HepG2 (cell line): ENCODE results near the gene ADARB2. TPM values are rescaled to one million over a fixed set of nuclear protein-coding genes. Genes with fewer than 3 reads are reported as not detected.
A peak's percentile ranks its signal among the peaks of the same experiment; 100 is the strongest.

Experiments used
- ATAC-seq: fragments of 200-7000 bp; cut with Tn5 transposase; 3 replicates; pipeline ENCODE4 v1.9.1; 2020; ENCODE audit warnings: mild to moderate bottlenecking, moderate library complexity
- BruUV-seq: library from RNA; stranded (reverse); fragments of 400-500 nt; replicated peaks from 2 replicates; lab custom pipeline; 2021; lab: Mats Ljungman, UMichigan
- CTCF ChIA-PET: fragments of 300-600 bp; formaldehyde crosslinking; extraction: SDS; loops from one replicate; lab custom pipeline; 2021; ENCODE audit warnings: low total read pairs, inconsistent platforms, low intra/inter-chr PET ratio; lab: Yijun Ruan, JAX
- POLR2A ChIA-PET: fragments of 350-600 bp; sonication (Branson Sonifier 250); formaldehyde crosslinking; loops from one replicate; lab custom pipeline; 2020; ENCODE audit warnings: antibody characterized with exemption, inconsistent platforms; lab: Yijun Ruan, JAX
- DNase-seq: peaks from one replicate; pipeline ENCODE4 v3.0.0-alpha.2; 2015; ENCODE audit warnings: low spot score
- FAIRE-seq: peaks from 3 replicates; lab custom pipeline; 2011; peaks lifted over from hg19 to GRCh38; lab: Jason Lieb, UNC
- H2AFZ ChIP-seq: one replicate; pipeline ENCODE4 v1.6.1; 2011; ENCODE audit warnings: low read length, inconsistent platforms
- H3K27ac ChIP-seq: fragments of 300-600 bp; 3 replicates; pipeline ENCODE4 v1.8.0; 2011; ENCODE audit warnings: mixed run types, mild to moderate bottlenecking, mixed read lengths, low read length, inconsistent platforms; ENCODE audit not compliant: insufficient read depth; ENCODE audit errors: extremely low read length
- H3K27me3 ChIP-seq, 2 experiments: fragments of 200-600 bp in 1 of 2; 2 replicates in 1 of 2; 3 replicates in 1 of 2; pipeline versions ENCODE4 v1.6.0 to v1.8.0; 2011; ENCODE audit warnings: low read length in 2 of 2, mild to moderate bottlenecking in 2 of 2, moderate library complexity in 2 of 2, inconsistent platforms in 1 of 2; ENCODE audit not compliant: insufficient read depth in 2 of 2, control insufficient read depth in 1 of 2
- H3K36me3 ChIP-seq, 2 experiments: fragments of 200-600 bp in 1 of 2; replicated peaks in 1 of 2; 2 replicates in 1 of 2; 3 replicates in 1 of 2; pipeline versions ENCODE4 v1.5.1 to v1.8.0; 2011; ENCODE audit warnings: low read length in 2 of 2, inconsistent platforms in 1 of 2; ENCODE audit not compliant: insufficient read depth in 2 of 2, control insufficient read depth in 1 of 2
- H3K4me1 ChIP-seq: 2 replicates; pipeline ENCODE4 v1.5.1; 2012; ENCODE audit warnings: low read length, inconsistent platforms; ENCODE audit not compliant: insufficient read depth
- H3K4me2 ChIP-seq: 2 replicates; pipeline ENCODE4 v1.6.0; 2011; ENCODE audit warnings: low read depth, low read length, inconsistent platforms
- H3K4me3 ChIP-seq, 3 experiments: fragments of 200-600 bp in 1 of 3; sonication (generic), shearing (Covaris generic) in 1 of 3; replicated peaks in 1 of 3; 2 replicates each; pipeline ENCODE4 v1.5.1; 2011 to 2016; ENCODE audit warnings: low read length in 3 of 3, inconsistent platforms in 2 of 3, low read depth in 2 of 3, mild to moderate bottlenecking in 2 of 3, control low read depth in 1 of 3, mixed read lengths in 1 of 3; ENCODE audit not compliant: insufficient read depth in 1 of 3
- H3K79me2 ChIP-seq: one replicate; pipeline ENCODE4 v1.6.1; 2011; ENCODE audit warnings: low read length, inconsistent platforms; ENCODE audit not compliant: insufficient read depth
- H3K9ac ChIP-seq: 2 replicates; pipeline ENCODE4 v1.6.0; 2011; ENCODE audit warnings: mild to moderate bottlenecking, low read depth, low read length, inconsistent platforms; ENCODE audit not compliant: insufficient read depth
- H3K9me3 ChIP-seq: 2 replicates; pipeline ENCODE4 v1.5.1; 2012; ENCODE audit warnings: mild to moderate bottlenecking, low read length
- H4K20me1 ChIP-seq: 2 replicates; pipeline ENCODE4 v1.6.0; 2011; ENCODE audit warnings: inconsistent platforms, mild to moderate bottlenecking, low read length, moderate library complexity; ENCODE audit not compliant: insufficient read depth
- HNRNPLL ChIP-seq: fragments of 200-400 bp; formaldehyde crosslinking; IDR thresholded peaks from 2 replicates; pipeline ENCODE4 v1.6.1; 2017; ENCODE audit warnings: mild to moderate bottlenecking, low read depth, low read length; ENCODE audit not compliant: poor library complexity, severe bottlenecking
- NFIB ChIP-seq: sonication (generic); formaldehyde crosslinking; IDR thresholded peaks from 2 replicates; pipeline ENCODE4 v1.9.0; 2021; ENCODE audit warnings: missing genetic modification reagents, mild to moderate bottlenecking, borderline replicate concordance
- RXRB ChIP-seq: IDR thresholded peaks from 2 replicates; pipeline ENCODE4 v1.6.1; 2016; ENCODE audit warnings: borderline replicate concordance, missing genetic modification reagents, missing compliant biosample characterization
- ZBTB14 ChIP-seq: sonication (generic); formaldehyde crosslinking; IDR thresholded peaks from 2 replicates; pipeline ENCODE4 v1.4.0; 2020; ENCODE audit warnings: missing genetic modification reagents
- ZKSCAN1 ChIP-seq: fragments of 150-350 bp; IDR thresholded peaks from 2 replicates; pipeline ENCODE4 v1.6.1; 2014; ENCODE audit warnings: low read length
- ZNF282 ChIP-seq: fragments of 450-650 bp; IDR thresholded peaks from 2 replicates; pipeline ENCODE4 v1.6.1; 2018; ENCODE audit not compliant: partially characterized antibody
- ZNF556 ChIP-seq: sonication (generic); formaldehyde crosslinking; IDR thresholded peaks from 2 replicates; pipeline ENCODE4 v1.4.0; 2020; ENCODE audit warnings: mild to moderate bottlenecking, missing genetic modification reagents, borderline replicate concordance
- WGBS: methylation state at CpG from one replicate; pipeline ENCODE4 v1.1.6; 2017; ENCODE audit warnings: low lambda C conversion rate; 5-methylcytosine and 5-hydroxymethylcytosine counted together
- in situ Hi-C: cut with HindIII; loops from 2 replicates; pipeline ENCODE4 v1.10.0; 2017; ENCODE audit warnings: low pct_unique_long_range_greater_than_20kb; ENCODE audit not compliant: extremely low pct_ligation_motif_present
- intact Hi-C: fragments of 100-400 bp; cut with micrococcal nuclease; formaldehyde crosslinking; loops from one replicate; pipeline ENCODE4 v1.10.0; 2022; ENCODE audit not compliant: unreplicated experiment
- polyA plus RNA-seq, 8 experiments: library from polyadenylated mRNA; depleted of rRNA in 3 of 8; stranded (reverse) in 7 of 8; unstranded in 1 of 8; fragments of >200 nt; fragmentation: Illumina TruSeq in 4 of 8; extraction: Trizol in 4 of 8; gene quantifications; 2 replicates each; pipeline versions ENCODE4 v1.2.1 to v1.2.3, GENCODE V29; 2011 to 2016; ENCODE audit warnings: low read depth in 4 of 8, missing spikeins in 1 of 8, mixed read lengths in 1 of 8; ENCODE audit not compliant: insufficient read depth in 1 of 8
- total RNA-seq, 5 experiments: library from RNA; depleted of rRNA; stranded (reverse); fragments of >200 nt; fragmentation: Illumina TruSeq; extraction: Trizol; gene quantifications; 2 replicates each; pipeline ENCODE4 v1.2.3, GENCODE V29; 2016; ENCODE audit warnings: low read depth in 1 of 5

Gene ADARB2
- total and polyA plus RNA-seq, 2 of the 13 experiments (the other 11 are each of a cell fraction or from before 2014, with no cell fraction given): not detected

DNA sequence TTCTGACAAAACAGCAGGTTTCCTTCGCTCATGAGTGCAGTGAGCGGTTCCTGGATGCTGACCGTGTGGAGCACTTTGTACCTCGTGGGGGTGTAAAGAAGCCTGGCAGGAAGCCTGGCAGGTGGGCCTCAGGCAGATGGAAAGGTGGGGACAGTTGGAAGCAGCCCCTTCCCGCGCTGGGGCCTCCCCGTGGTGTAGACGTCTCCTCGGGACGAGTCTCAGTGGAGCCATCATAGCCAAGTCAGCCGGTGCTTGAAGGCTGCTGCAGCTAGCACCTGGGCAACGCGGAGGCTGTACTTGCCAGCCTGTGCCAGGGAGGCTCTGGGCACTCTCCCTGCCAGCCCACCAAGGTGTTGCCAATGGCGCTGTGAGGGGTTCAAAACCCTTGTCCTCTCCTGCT, 526.7 kb downstream of the ADARB2 start (continued):
- no peak for TF ChIP-seq RXRB
- TF ChIP-seq ZNF556 (CRISPR knock-in tag): no peak
- no peak for TF ChIP-seq ZKSCAN1
- no peak for TF ChIP-seq NFIB (CRISPR knock-in tag)
- no peak for TF ChIP-seq ZNF282

DNA sequence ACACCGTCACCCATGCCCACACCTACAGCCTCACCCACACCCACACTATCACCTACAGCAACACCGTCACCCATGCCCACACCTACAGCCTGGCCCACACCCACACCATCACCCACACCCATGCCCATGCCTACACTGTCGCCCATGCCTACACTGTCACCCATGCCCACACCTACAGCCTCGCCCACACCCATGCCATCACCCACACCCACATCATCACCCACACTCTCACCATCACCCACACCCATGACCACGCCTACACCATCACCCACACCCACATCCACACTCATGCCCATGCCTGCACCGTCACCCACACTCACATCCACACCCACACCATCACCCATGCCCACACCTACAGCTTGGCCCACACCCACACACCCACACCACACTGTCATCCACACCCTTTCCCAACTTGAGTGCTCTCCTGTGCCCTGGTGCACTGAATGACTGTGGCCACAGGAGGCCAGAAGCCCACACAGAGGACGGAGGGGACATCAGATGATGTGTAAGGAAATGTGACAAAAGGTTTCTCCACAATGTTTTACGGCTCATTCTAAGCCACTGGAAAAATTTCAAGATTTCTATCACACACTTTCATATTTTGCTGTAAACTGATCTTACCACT, 527.9 kb downstream of the ADARB2 start:
- Histone ChIP-seq H3K79me2 (no peaks in the 10 kb centered on the region), H3K9ac (no peak overlapping the region), H3K36me3 (no peaks in the 10 kb centered on the region), H2AFZ (no peak overlapping the region), H3K4me1 (no peaks in the 10 kb centered on the region), H3K27ac (no peak overlapping the region), H3K4me3 (no peak overlapping the region), H3K27me3 (peaks cover 16 to 87% of the 10 kb centered on the region in 2 experiments), H4K20me1 (no peaks in the 10 kb centered on the region), H3K9me3 (no peaks in the 10 kb centered on the region), H3K4me2 (no peak overlapping the region)
- no TSS peak for BruUV-seq
- no peak for FAIRE-seq
- no peak for DNase-seq
- intact Hi-C loops: no loop called here
- TF ChIP-seq HNRNPLL: peak; percentile 19
- no peak for TF ChIP-seq ZBTB14
- POLR2A ChIA-PET: no interaction called here
- ATAC-seq: no peak
- WGBS: 30% methylated on average over 8 of the region's 8 CpGs
- CTCF ChIA-PET: no interaction called here
- in situ Hi-C loops: no loop called here
